ENCODE measurements around the gene KIAA0513.

KIAA0513 gene

GRCh38 chr16:85098565-85098964 lies 71.0 kb downstream of the KIAA0513 start:
- TF ChIP-seq GATA3 (IDR thresholded peaks at IDR 0.05; ENCODE audit: low read depth, low read length), result no peak
- no peak for TF ChIP-seq GATA2 (IDR thresholded peaks at IDR 0.05; ENCODE audit: low read depth, low read length)

DNA sequence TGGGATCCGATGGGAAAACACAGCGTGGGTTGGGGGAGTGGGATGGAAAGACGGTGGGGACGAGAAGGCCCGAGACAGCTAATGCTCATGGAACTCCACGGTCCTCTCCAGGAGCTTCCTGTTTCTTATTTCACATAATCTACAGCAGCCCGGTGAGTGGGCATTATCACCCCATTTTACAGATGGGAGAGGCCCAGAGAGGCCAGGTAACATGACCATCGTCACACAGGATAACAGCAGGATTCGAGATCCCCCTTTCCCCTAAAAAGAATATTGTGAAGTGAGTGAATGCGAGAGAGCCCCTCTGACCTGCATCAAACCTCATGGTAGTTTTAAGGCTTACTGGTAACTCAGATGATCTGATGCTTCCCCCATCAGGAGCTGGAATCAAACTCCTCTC lies 72.7 kb downstream of the KIAA0513 start:
- TF ChIP-seq GATA3 (IDR thresholded peaks at IDR 0.05; ENCODE audit: low read depth, low read length) (no peak), GATA2 (IDR thresholded peaks at IDR 0.05; ENCODE audit: low read depth, low read length) (no peak)

- TF ChIP-seq GATA2 (IDR thresholded peaks at IDR 0.05; ENCODE audit: low read depth, low read length) (no peak), GATA3 (IDR thresholded peaks at IDR 0.05; ENCODE audit: low read depth, low read length) (no peak)
Measured at GRCh38 chr16:85101956-85102630, 74.5 kb downstream of the KIAA0513 start.

GRCh38 chr16:85103114-85104079 lies 75.8 kb downstream of the KIAA0513 start:
- TF ChIP-seq GATA3 (IDR thresholded peaks at IDR 0.05; ENCODE audit: low read depth, low read length), result no peak
- TF ChIP-seq GATA2 (IDR thresholded peaks at IDR 0.05; ENCODE audit: low read depth, low read length), result no peak

- no peak for TF ChIP-seq GATA3 (IDR thresholded peaks at IDR 0.05; ENCODE audit: low read depth, low read length)
- TF ChIP-seq GATA2 (IDR thresholded peaks at IDR 0.05; ENCODE audit: low read depth, low read length), result no peak
Measured at GRCh38 chr16:85104147-85104546, 76.6 kb downstream of the KIAA0513 start.

DNA sequence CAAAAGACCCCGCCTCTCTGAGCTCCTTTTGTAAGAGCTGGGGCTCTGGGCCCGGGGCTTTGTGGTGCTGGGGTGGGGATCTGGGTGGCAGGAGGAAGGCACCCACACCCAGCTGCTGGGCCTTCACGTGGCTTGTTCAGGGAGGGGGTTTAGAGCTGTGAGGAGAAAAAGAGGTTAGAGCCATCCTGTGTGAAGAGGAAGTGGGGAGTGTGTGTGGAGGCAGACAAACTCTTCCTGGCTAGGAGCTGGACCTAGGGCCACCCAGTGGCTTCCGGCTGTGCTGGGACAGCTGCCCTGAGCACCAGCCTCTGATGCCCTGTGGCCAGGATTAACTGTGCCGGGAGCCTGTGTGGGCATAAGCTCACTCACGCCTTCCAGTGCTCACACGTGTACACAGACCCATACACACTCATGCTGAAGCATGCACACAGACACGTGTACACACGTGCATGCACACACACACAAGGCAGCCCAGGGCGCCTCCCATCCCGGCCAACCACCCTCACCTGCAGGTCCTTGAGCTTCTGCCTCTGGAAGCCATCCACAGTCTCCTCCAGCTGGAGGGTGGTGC lies 77.3 kb downstream of the KIAA0513 start:
- TF ChIP-seq GATA3 (IDR thresholded peaks at IDR 0.05; ENCODE audit: low read depth, low read length) (no peak), GATA2 (IDR thresholded peaks at IDR 0.05; ENCODE audit: low read depth, low read length) (no peak)

GRCh38 chr16:85105475-85105874 lies 77.9 kb downstream of the KIAA0513 start:
- TF ChIP-seq GATA2 (IDR thresholded peaks at IDR 0.05; ENCODE audit: low read depth, low read length) (no peak), GATA3 (IDR thresholded peaks at IDR 0.05; ENCODE audit: low read depth, low read length) (no peak)

- TF ChIP-seq GATA2 (IDR thresholded peaks at IDR 0.05; ENCODE audit: low read depth, low read length) (no peak), GATA3 (IDR thresholded peaks at IDR 0.05; ENCODE audit: low read depth, low read length) (no peak)
Measured at GRCh38 chr16:85107083-85107482, 79.5 kb downstream of the KIAA0513 start.

- no peak for TF ChIP-seq GATA3 (IDR thresholded peaks at IDR 0.05; ENCODE audit: low read depth, low read length)
- TF ChIP-seq GATA2 (IDR thresholded peaks at IDR 0.05; ENCODE audit: low read depth, low read length), result no peak
Measured at GRCh38 chr16:85107532-85107931, 79.9 kb downstream of the KIAA0513 start.

DNA sequence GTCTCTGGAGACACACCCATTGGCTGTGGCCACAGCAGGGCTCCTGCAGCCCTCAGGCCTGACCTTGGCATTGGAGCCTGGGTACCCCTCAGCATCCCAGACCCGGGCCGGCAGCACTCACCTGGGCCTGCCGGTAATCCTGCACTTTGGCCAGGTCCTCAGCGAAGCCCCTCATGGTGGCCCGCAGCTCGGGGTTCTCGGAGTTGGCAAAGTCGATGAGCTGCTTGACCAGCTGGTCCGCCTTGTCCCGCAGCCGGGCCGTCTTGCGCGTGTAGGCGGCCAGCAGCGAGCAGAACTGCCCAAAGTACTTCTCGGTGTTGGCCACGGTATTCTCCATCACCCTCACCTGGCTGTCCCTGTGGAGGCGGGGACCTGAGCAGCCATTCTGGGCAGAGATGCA lies 82.5 kb downstream of the KIAA0513 start:
- TF ChIP-seq GATA3 (IDR thresholded peaks at IDR 0.05; ENCODE audit: low read depth, low read length) (no peak), GATA2 (IDR thresholded peaks at IDR 0.05; ENCODE audit: low read depth, low read length) (no peak)

DNA sequence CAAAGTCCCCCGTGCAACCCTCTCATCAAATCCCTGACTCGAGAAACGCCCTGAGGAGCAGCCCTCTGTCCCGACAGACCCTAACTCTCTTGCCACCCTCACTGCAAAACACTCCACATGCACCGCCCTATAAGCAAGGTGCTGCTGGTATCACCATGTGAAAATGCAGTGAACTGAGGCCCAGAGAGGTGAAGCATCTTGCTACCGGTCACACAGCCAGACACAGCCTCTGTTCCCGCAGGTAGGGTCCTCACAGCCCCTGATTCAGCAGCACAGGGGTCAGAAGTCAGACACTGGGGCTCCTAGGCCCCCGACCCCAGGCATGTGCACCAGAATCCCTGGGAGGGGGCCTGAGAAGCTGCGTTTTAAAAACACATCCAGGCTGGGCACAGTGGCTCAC lies 83.6 kb downstream of the KIAA0513 start:
- TF ChIP-seq GATA2 (IDR thresholded peaks at IDR 0.05; ENCODE audit: low read depth, low read length), result no peak
- no peak for TF ChIP-seq GATA3 (IDR thresholded peaks at IDR 0.05; ENCODE audit: low read depth, low read length)

- no peak for TF ChIP-seq GATA2 (IDR thresholded peaks at IDR 0.05; ENCODE audit: low read depth, low read length)
- no peak for TF ChIP-seq GATA3 (IDR thresholded peaks at IDR 0.05; ENCODE audit: low read depth, low read length)
Measured at GRCh38 chr16:85112364-85112763, 84.8 kb downstream of the KIAA0513 start, which contains the start of gene CIBAR2. TSS of gene CIBAR2 (minus strand) at chr16:85112472. CDS start at chr16:85112352, 120 bp downstream.

- TF ChIP-seq GATA2 (IDR thresholded peaks at IDR 0.05; ENCODE audit: low read depth, low read length), result no peak
- TF ChIP-seq GATA3 (IDR thresholded peaks at IDR 0.05; ENCODE audit: low read depth, low read length), result no peak
Measured at GRCh38 chr16:85113168-85113733, 85.7 kb downstream of the KIAA0513 start.

GRCh38 chr16:85113913-85114312 lies 86.3 kb downstream of the KIAA0513 start:
- TF ChIP-seq GATA3 (IDR thresholded peaks at IDR 0.05; ENCODE audit: low read depth, low read length), result no peak
- no peak for TF ChIP-seq GATA2 (IDR thresholded peaks at IDR 0.05; ENCODE audit: low read depth, low read length)

All from SH-SY5Y (cell line).